Liver (tissue), 9 donors: ENCODE data around the gene SLC6A3. TPM values are rescaled to one million over a fixed set of nuclear protein-coding genes. Genes with fewer than 3 reads are reported as not detected.

Experiments used
- DNase-seq: peaks from one replicate; pipeline ENCODE4 v3.0.0-alpha.2; 2017; ENCODE audit warnings: low spot score
- H3K27ac ChIP-seq, 2 donors: one replicate each; pipeline ENCODE4 v1.7.0; 2013; ENCODE audit warnings: inconsistent platforms in 2 of 2, low read length in 2 of 2, control low read depth in 1 of 2, low read depth in 1 of 2, mild to moderate bottlenecking in 1 of 2
- H3K27me3 ChIP-seq, 4 donors: one replicate each; pipeline versions ENCODE4 v1.6.1 to v1.7.0; 2013; ENCODE audit warnings: low read length in 3 of 4, inconsistent platforms in 1 of 4, mild to moderate bottlenecking in 1 of 4, moderate library complexity in 1 of 4; ENCODE audit not compliant: control insufficient read depth in 4 of 4, insufficient read depth in 4 of 4
- H3K36me3 ChIP-seq, 4 donors: one replicate each; pipeline versions ENCODE4 v1.6.1 to v1.7.0; 2013; ENCODE audit warnings: low read length in 3 of 4, mild to moderate bottlenecking in 3 of 4, low read depth in 1 of 4, moderate library complexity in 1 of 4; ENCODE audit not compliant: control insufficient read depth in 4 of 4, insufficient read depth in 3 of 4
- H3K4me1 ChIP-seq, 4 donors: one replicate each; pipeline versions ENCODE4 v1.6.1 to v1.7.0; 2013; ENCODE audit warnings: low read length in 3 of 4, mild to moderate bottlenecking in 3 of 4, moderate library complexity in 1 of 4; ENCODE audit not compliant: control insufficient read depth in 4 of 4, insufficient read depth in 4 of 4
- H3K4me3 ChIP-seq, 3 donors: one replicate each; pipeline versions ENCODE4 v1.6.1 to v1.7.0; 2013; ENCODE audit warnings: low read length in 3 of 3, control low read depth in 1 of 3, low read depth in 1 of 3, mild to moderate bottlenecking in 1 of 3
- H3K9ac ChIP-seq, 2 donors: one replicate each; pipeline ENCODE4 v1.7.0; 2013; ENCODE audit warnings: low read length in 2 of 2, mild to moderate bottlenecking in 2 of 2, moderate library complexity in 2 of 2, control low read depth in 1 of 2, low read depth in 1 of 2
- H3K9me3 ChIP-seq, 4 donors: one replicate each; pipeline versions ENCODE4 v1.6.1 to v1.7.0; 2013; ENCODE audit warnings: low read length in 3 of 4; ENCODE audit not compliant: control insufficient read depth in 4 of 4
- EGR1 ChIP-seq, 2 donors: IDR thresholded peaks; 2 replicates each; pipeline ENCODE4 v1.6.1; 2016 to 2018; ENCODE audit warnings: antibody characterized with exemption in 2 of 2, low read depth in 2 of 2
- FOXA1 ChIP-seq: IDR thresholded peaks from 2 replicates; pipeline ENCODE4 v1.6.1; 2016; ENCODE audit warnings: antibody characterized with exemption
- FOXA2 ChIP-seq: IDR thresholded peaks from 2 replicates; pipeline ENCODE4 v1.6.1; 2016; ENCODE audit warnings: antibody characterized with exemption
- GABPA ChIP-seq, 2 donors: IDR thresholded peaks in 1 of 2; conservative IDR thresholded peaks in 1 of 2; 2 replicates each; pipeline ENCODE4 v1.6.1; 2016; ENCODE audit warnings: antibody characterized with exemption in 2 of 2, mild to moderate bottlenecking in 1 of 2, moderate library complexity in 1 of 2
- HNF4A ChIP-seq, 2 donors: conservative IDR thresholded peaks; 2 replicates each; pipeline ENCODE4 v1.6.1; 2016; ENCODE audit warnings: antibody characterized with exemption in 2 of 2, mild to moderate bottlenecking in 2 of 2
- HNF4G ChIP-seq: IDR thresholded peaks from 2 replicates; pipeline ENCODE4 v1.6.1; 2016; ENCODE audit warnings: antibody characterized with exemption
- JUND ChIP-seq, 2 donors: IDR thresholded peaks; 2 replicates each; pipeline ENCODE4 v1.6.1; 2016; ENCODE audit warnings: antibody characterized with exemption in 2 of 2
- NR2F2 ChIP-seq: IDR thresholded peaks from 2 replicates; pipeline ENCODE4 v1.6.1; 2016; ENCODE audit warnings: antibody characterized with exemption
- RAD21 ChIP-seq, 2 donors: IDR thresholded peaks; 2 replicates each; pipeline ENCODE4 v1.6.1; 2016; ENCODE audit warnings: antibody characterized with exemption in 2 of 2, mild to moderate bottlenecking in 2 of 2
- RXRA ChIP-seq, 2 donors: IDR thresholded peaks; 2 replicates each; pipeline ENCODE4 v1.6.1; 2017 to 2018; ENCODE audit warnings: antibody characterized with exemption in 2 of 2, mild to moderate bottlenecking in 1 of 2
- SP1 ChIP-seq: IDR thresholded peaks from 2 replicates; pipeline ENCODE4 v1.6.1; 2018; ENCODE audit warnings: antibody characterized with exemption, mild to moderate bottlenecking
- TAF1 ChIP-seq: conservative IDR thresholded peaks from 2 replicates; pipeline ENCODE4 v1.6.1; 2016; ENCODE audit warnings: antibody characterized with exemption, mild to moderate bottlenecking
- YY1 ChIP-seq: IDR thresholded peaks from 2 replicates; pipeline ENCODE4 v1.6.1; 2016; ENCODE audit warnings: antibody characterized with exemption, mild to moderate bottlenecking
- WGBS: extraction: QIAGEN DNeasy Blood & Tissue Kit; methylation state at CpG from one replicate; pipeline ENCODE4 v1.1.7; 2013; 5-methylcytosine and 5-hydroxymethylcytosine counted together
- polyA plus RNA-seq, 2 donors: library from polyadenylated mRNA; stranded (reverse) in 1 of 2; unstranded in 1 of 2; fragments of 200-250 nt in 1 of 2; fragments of >200 nt in 1 of 2; fragmentation: Nextera tagmentation in 1 of 2; extraction: Ambion mirVana in 1 of 2; gene quantifications; one replicate each; pipeline versions ENCODE4 v1.2.1 to v1.2.3, GENCODE V29; 2013 to 2015
- total RNA-seq, 2 donors: library from RNA; depleted of rRNA; stranded (reverse); fragments of >200 nt; gene quantifications; one replicate each; pipeline ENCODE4 v1.2.3, GENCODE V29; 2014
- TF ChIP-seq, protein P1 (sequence below): IDR thresholded peaks from 2 replicates; pipeline ENCODE4 v1.6.1; 2016; ENCODE audit warnings: antibody characterized with exemption
- TF ChIP-seq, protein P2 (sequence below): IDR thresholded peaks from 2 replicates; pipeline ENCODE4 v1.6.1; 2016; ENCODE audit warnings: antibody characterized with exemption
- TF ChIP-seq, protein P3 (sequence below): IDR thresholded peaks from 2 replicates; pipeline ENCODE4 v1.6.1; 2016; ENCODE audit warnings: antibody characterized with exemption
- TF ChIP-seq, protein P4 (sequence below): IDR thresholded peaks from 2 replicates; pipeline ENCODE4 v1.6.1; 2016; ENCODE audit warnings: antibody characterized with exemption, mild to moderate bottlenecking
- TF ChIP-seq, protein P5 (sequence below): fragments of 150-350 bp; IDR thresholded peaks from 2 replicates; pipeline ENCODE4 v1.5.1; 2017; ENCODE audit warnings: improper control_type of control experiment, low read depth, low read length; ENCODE audit not compliant: missing input control
- donor health status: healthy.
- donor health status: healthy.
- donor health status: healthy.
- donor health status: healthy.
- donor health status: healthy.

Gene SLC6A3
- total and polyA plus RNA-seq, 4 donors, result not detected

DNA sequence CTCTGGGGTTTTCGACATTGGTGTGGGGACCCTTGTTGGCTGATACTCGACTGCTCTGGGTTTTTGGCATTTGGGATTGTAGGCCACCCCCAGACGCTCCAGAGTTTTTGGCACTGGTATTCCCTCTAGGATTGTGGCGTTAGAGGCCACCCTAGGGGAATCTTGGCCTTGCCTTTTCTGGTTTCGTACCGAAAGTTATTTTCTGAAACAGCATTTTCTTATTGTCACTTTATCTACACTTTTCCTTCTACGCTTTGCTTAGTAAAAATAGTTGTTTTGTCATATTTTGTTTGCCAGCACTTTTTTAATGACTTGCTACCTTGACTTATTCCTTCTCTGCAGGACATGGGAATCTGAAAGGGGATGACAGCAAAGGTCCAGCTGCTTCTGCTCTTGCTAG, 75.2 kb downstream of the SLC6A3 start:
- H3K9me3 ChIP-seq, result no peaks in the 10 kb centered on the region
- 84% methylated on average over 7 of the region's 7 CpGs for WGBS
- no peak for DNase-seq
- TF ChIP-seq FOXA2, result no peak
- no peak for TF ChIP-seq NR2F2
- TF ChIP-seq, protein P1, sequence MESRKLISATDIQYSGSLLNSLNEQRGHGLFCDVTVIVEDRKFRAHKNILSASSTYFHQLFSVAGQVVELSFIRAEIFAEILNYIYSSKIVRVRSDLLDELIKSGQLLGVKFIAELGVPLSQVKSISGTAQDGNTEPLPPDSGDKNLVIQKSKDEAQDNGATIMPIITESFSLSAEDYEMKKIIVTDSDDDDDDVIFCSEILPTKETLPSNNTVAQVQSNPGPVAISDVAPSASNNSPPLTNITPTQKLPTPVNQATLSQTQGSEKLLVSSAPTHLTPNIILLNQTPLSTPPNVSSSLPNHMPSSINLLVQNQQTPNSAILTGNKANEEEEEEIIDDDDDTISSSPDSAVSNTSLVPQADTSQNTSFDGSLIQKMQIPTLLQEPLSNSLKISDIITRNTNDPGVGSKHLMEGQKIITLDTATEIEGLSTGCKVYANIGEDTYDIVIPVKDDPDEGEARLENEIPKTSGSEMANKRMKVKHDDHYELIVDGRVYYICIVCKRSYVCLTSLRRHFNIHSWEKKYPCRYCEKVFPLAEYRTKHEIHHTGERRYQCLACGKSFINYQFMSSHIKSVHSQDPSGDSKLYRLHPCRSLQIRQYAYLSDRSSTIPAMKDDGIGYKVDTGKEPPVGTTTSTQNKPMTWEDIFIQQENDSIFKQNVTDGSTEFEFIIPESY, result no peak
- TF ChIP-seq, protein P2, sequence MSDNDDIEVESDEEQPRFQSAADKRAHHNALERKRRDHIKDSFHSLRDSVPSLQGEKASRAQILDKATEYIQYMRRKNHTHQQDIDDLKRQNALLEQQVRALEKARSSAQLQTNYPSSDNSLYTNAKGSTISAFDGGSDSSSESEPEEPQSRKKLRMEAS, result no peak
- no peak for TF ChIP-seq JUND (IDR thresholded peaks at IDR 0.05)
- no peak for TF ChIP-seq RXRA (IDR thresholded peaks at IDR 0.05)
- TF ChIP-seq HNF4A (conservative IDR thresholded peaks at IDR 0.05), result no peak
- TF ChIP-seq FOXA1, result no peak
- TF ChIP-seq, protein P3, sequence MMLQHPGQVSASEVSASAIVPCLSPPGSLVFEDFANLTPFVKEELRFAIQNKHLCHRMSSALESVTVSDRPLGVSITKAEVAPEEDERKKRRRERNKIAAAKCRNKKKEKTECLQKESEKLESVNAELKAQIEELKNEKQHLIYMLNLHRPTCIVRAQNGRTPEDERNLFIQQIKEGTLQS, result no peak
- TF ChIP-seq SP1, result no peak
- no peak for TF ChIP-seq EGR1 (IDR thresholded peaks at IDR 0.05; ENCODE audit: low read depth in 2 of 2)
- TF ChIP-seq, protein P4, sequence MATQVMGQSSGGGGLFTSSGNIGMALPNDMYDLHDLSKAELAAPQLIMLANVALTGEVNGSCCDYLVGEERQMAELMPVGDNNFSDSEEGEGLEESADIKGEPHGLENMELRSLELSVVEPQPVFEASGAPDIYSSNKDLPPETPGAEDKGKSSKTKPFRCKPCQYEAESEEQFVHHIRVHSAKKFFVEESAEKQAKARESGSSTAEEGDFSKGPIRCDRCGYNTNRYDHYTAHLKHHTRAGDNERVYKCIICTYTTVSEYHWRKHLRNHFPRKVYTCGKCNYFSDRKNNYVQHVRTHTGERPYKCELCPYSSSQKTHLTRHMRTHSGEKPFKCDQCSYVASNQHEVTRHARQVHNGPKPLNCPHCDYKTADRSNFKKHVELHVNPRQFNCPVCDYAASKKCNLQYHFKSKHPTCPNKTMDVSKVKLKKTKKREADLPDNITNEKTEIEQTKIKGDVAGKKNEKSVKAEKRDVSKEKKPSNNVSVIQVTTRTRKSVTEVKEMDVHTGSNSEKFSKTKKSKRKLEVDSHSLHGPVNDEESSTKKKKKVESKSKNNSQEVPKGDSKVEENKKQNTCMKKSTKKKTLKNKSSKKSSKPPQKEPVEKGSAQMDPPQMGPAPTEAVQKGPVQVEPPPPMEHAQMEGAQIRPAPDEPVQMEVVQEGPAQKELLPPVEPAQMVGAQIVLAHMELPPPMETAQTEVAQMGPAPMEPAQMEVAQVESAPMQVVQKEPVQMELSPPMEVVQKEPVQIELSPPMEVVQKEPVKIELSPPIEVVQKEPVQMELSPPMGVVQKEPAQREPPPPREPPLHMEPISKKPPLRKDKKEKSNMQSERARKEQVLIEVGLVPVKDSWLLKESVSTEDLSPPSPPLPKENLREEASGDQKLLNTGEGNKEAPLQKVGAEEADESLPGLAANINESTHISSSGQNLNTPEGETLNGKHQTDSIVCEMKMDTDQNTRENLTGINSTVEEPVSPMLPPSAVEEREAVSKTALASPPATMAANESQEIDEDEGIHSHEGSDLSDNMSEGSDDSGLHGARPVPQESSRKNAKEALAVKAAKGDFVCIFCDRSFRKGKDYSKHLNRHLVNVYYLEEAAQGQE, result no peak
- no peak for TF ChIP-seq HNF4G
- no peak for TF ChIP-seq TAF1
- TF ChIP-seq RAD21 (IDR thresholded peaks at IDR 0.05), result no peak
- no peak for TF ChIP-seq YY1
- TF ChIP-seq, protein P5, sequence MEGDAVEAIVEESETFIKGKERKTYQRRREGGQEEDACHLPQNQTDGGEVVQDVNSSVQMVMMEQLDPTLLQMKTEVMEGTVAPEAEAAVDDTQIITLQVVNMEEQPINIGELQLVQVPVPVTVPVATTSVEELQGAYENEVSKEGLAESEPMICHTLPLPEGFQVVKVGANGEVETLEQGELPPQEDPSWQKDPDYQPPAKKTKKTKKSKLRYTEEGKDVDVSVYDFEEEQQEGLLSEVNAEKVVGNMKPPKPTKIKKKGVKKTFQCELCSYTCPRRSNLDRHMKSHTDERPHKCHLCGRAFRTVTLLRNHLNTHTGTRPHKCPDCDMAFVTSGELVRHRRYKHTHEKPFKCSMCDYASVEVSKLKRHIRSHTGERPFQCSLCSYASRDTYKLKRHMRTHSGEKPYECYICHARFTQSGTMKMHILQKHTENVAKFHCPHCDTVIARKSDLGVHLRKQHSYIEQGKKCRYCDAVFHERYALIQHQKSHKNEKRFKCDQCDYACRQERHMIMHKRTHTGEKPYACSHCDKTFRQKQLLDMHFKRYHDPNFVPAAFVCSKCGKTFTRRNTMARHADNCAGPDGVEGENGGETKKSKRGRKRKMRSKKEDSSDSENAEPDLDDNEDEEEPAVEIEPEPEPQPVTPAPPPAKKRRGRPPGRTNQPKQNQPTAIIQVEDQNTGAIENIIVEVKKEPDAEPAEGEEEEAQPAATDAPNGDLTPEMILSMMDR, result no peak
- H3K36me3 ChIP-seq, result no peaks in the 10 kb centered on the region
- H3K27ac ChIP-seq, result no peak overlapping the region
- no peaks in the 10 kb centered on the region for H3K27me3 ChIP-seq
- no peak overlapping the region for H3K9ac ChIP-seq
- no peaks in the 10 kb centered on the region for H3K4me1 ChIP-seq
- H3K4me3 ChIP-seq, result no peak overlapping the region

DNA sequence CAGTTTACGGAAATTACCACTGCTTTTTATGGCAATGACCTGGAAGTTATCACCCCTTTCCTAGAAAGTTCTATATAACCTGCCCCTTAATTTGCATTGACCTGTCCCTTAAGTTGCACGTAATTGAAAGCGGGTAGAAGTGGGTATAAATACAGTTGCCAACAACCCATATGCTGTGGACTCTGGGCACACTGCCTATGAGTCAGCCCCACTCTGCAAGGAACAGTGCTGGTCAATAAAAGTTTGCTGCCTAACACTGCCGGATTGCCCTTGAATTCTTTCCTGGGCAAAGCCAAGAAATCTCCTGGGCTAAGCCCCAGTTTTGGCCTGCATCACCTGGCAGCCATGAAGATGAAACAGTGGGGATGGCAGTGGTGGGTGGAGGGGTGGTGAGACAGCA, 76.5 kb downstream of the SLC6A3 start:
- Histone ChIP-seq H3K9me3 (no peaks in the 10 kb centered on the region), H3K4me1 (no peaks in the 10 kb centered on the region), H3K9ac (no peak overlapping the region), H3K27ac (no peak overlapping the region), H3K27me3 (no peaks in the 10 kb centered on the region), H3K4me3 (no peak overlapping the region), H3K36me3 (no peaks in the 10 kb centered on the region)
- WGBS, result 78% methylated on average over 4 of the region's 4 CpGs
- no peak for DNase-seq
- TF ChIP-seq, protein P2, result no peak
- TF ChIP-seq, protein P1, result no peak
- TF ChIP-seq GABPA (IDR thresholded peaks at IDR 0.05 in 1 of 2, conservative IDR thresholded peaks at IDR 0.05 in 1 of 2) (no peak), RAD21 (IDR thresholded peaks at IDR 0.05) (no peak), SP1 (no peak), HNF4G (no peak), JUND (IDR thresholded peaks at IDR 0.05) (no peak), NR2F2 (no peak), EGR1 (IDR thresholded peaks at IDR 0.05; ENCODE audit: low read depth in 2 of 2) (no peak), TAF1 (no peak), FOXA2 (no peak), YY1 (no peak), RXRA (IDR thresholded peaks at IDR 0.05) (no peak), HNF4A (conservative IDR thresholded peaks at IDR 0.05) (no peak), FOXA1 (no peak)
- TF ChIP-seq, protein P3, result no peak
- TF ChIP-seq, protein P5, result no peak
